Mucosa of rectum (tissue), 2 donors: ENCODE results near the gene MXRA8.

Experiments
- H3K27ac ChIP-seq, 2 donors: one replicate each; pipeline ENCODE4 v1.7.0; 2013; ENCODE audit warnings: inconsistent platforms in 2 of 2, low read depth in 2 of 2, low read length in 2 of 2
- H3K27me3 ChIP-seq, 2 donors: one replicate each; pipeline ENCODE4 v1.7.0; 2013; ENCODE audit warnings: low read length in 2 of 2; ENCODE audit not compliant: control insufficient read depth in 2 of 2, insufficient read depth in 2 of 2
- H3K36me3 ChIP-seq, 2 donors: one replicate each; pipeline ENCODE4 v1.7.0; 2013; ENCODE audit warnings: low read length in 2 of 2; ENCODE audit not compliant: control insufficient read depth in 2 of 2, insufficient read depth in 2 of 2
- H3K4me1 ChIP-seq, 2 donors: one replicate each; pipeline ENCODE4 v1.7.0; 2013; ENCODE audit warnings: low read length in 2 of 2, mild to moderate bottlenecking in 1 of 2; ENCODE audit not compliant: control insufficient read depth in 2 of 2, insufficient read depth in 2 of 2
- H3K4me3 ChIP-seq, 2 donors: one replicate each; pipeline ENCODE4 v1.7.0; 2013; ENCODE audit warnings: low read length in 2 of 2
- H3K9ac ChIP-seq, 2 donors: one replicate each; pipeline ENCODE4 v1.7.0; 2013; ENCODE audit warnings: low read length in 2 of 2, low read depth in 1 of 2, mild to moderate bottlenecking in 1 of 2
- H3K9me3 ChIP-seq, 2 donors: one replicate each; pipeline ENCODE4 v1.7.0; 2013; ENCODE audit warnings: low read length in 2 of 2; ENCODE audit not compliant: control insufficient read depth in 2 of 2
- donor health status: healthy.
- donor health status: Normal muscosa, but diverticular disease.

Gene MXRA8

GRCh38 chr1:1348420-1349255, 9.7 kb downstream of the MXRA8 start:
- Histone ChIP-seq H3K9ac (peak overlapping the region; percentile 83 to 84), H3K27ac (peak overlapping the region; percentile 88 to 92), H3K36me3 (peaks cover 0 to 2% of the 10 kb centered on the region in 2 donors), H3K9me3 (no peaks in the 10 kb centered on the region), H3K4me1 (peaks cover 28 to 42% of the 10 kb centered on the region in 2 donors), H3K4me3 (peak overlapping the region; percentile 63 to 82), H3K27me3 (peaks cover 4 to 5% of the 10 kb centered on the region in 2 donors)

DNA sequence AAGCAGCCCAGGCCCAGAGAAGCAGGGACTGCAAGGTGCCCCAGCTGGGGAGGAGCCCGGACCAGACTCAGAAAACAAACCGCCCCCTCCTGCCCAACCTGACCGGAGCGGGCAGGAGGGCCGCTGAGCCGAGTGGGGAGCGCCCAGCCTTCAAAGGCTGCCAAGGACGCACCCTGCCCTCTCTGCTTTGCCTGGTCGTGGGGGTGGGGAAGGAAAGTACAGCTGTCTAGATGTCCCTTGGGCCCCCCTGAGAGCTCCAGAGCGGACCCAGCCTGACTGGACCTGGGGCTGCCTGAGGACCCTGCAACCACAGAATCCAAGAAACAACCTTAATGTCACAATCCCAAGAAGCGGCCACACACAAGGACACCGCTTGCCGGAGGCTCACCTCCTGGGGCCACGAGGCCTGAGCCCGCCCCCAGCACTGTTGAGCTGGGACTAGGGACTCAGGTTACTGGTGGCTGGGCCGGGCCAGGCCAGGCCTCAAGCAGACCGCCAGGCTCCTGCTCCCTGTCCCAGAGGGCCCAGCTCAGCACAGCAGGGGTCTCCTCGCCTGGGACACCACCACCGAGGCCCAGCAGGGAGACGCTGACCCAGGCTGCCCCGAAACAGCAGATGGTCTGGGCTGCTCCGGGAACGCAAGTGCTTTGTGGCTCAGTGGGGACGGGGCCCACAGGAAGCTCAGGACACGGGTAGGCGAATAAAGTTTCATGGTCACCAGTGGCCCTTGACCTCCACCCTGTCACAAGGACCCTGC, 10.5 kb downstream of the MXRA8 start:
- Histone ChIP-seq H3K9me3 (no peaks in the 10 kb centered on the region), H3K4me1 (peaks cover 28 to 42% of the 10 kb centered on the region in 2 donors), H3K4me3 (peak overlapping the region; percentile 63 to 82), H3K9ac (peak overlapping the region; percentile 83 to 84), H3K27ac (peak overlapping the region; percentile 88 to 92), H3K36me3 (no peaks in the 10 kb centered on the region), H3K27me3 (peaks cover 0 to 3% of the 10 kb centered on the region in 2 donors)

- Histone ChIP-seq H3K4me3 (peak overlapping the region; percentile 63 to 82), H3K9me3 (no peaks in the 10 kb centered on the region), H3K9ac (peak overlapping the region; percentile 14 to 84), H3K27ac (peak overlapping the region; percentile 88 to 92), H3K27me3 (no peaks in the 10 kb centered on the region), H3K4me1 (peaks cover 28 to 42% of the 10 kb centered on the region in 2 donors), H3K36me3 (no peaks in the 10 kb centered on the region)
Observed at GRCh38 chr1:1347026-1347595, 11.2 kb downstream of the MXRA8 start.

DNA sequence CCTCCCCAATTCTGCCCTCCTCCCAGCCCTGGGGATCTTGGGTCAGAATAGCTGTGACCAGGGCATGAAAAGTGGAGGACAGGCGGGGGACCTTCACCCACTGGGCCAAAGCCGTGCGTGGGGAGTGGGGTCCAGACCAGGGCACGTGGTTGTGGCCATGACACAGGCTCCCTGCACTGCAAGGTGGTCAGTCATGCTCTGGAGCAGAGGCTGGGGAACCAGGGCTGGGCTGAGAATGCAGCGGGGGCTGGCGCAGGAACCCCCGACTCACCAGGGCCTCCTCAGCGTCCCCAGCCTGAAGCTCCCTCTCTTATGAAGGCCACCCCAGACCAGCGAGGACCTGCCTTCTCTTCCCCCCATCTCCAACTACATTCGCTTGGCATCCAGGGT, 11.9 kb downstream of the MXRA8 start:
- no peak overlapping the region for H3K27ac ChIP-seq
- no peaks in the 10 kb centered on the region for H3K9me3 ChIP-seq
- H3K4me1 ChIP-seq: peaks cover 28 to 42% of the 10 kb centered on the region in 2 donors
- no peaks in the 10 kb centered on the region for H3K27me3 ChIP-seq
- H3K9ac ChIP-seq: no peak overlapping the region
- H3K36me3 ChIP-seq: peaks cover under 1 to 2% of the 10 kb centered on the region in 2 donors
- H3K4me3 ChIP-seq: no peak overlapping the region

DNA sequence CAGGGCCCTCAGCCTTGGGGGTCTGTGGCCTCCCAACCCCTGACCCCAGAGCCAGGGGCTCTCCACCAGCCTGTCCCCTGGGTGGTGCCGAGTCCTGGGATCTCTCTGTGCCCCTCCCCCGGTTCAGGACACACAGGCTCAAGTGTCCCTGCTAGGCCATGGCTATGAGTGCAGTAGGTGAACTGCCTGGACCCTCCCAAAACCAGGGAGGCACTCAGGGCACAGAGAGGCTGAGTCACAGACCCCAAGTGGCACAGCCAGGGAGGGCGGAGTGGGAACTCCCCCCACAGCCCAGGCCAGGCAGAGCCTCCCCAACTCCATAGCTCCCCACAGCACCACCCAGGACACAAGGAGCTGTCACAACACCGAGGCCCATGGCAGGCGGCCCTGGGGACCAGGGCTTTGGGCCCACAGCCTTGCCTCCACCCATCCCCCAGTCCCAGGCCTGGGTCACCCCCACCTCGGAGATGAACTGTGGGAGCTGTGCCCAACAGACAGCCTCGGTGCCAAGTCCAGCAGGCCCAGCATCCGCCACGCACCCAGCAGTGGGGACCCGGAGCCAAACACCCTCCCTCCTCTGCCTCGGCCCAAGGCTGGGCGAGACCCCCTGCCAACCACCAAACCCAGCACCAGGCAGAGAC, 12.4 kb downstream of the MXRA8 start:
- Histone ChIP-seq H3K9ac (peak overlapping the region in 1 of 2 donors; percentile 35), H3K4me1 (peaks cover 28 to 42% of the 10 kb centered on the region in 2 donors), H3K9me3 (no peaks in the 10 kb centered on the region), H3K27ac (no peak overlapping the region), H3K27me3 (no peaks in the 10 kb centered on the region), H3K36me3 (peaks cover 6 to 7% of the 10 kb centered on the region in 2 donors), H3K4me3 (no peak overlapping the region)

DNA sequence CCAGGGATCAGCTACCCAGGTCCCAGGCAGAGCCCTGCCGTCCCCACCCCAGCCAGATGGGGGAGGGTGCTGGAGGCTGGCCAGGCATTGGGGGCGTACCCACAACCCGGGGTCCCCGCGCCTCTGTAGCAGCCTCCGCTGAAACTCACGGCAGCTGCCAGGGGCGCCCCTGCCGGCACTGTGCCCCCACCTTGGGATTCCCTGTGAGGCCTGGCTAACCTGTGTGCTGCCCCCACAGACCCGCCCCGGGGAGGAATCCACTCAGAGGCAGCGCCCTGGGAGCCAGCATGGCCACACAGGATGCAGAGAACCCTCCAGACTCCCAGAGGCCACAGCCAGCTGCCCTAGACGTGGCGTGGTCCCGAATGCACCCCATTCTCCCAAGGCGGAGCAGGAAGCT, 13.0 kb downstream of the MXRA8 start:
- Histone ChIP-seq H3K9me3 (no peaks in the 10 kb centered on the region), H3K9ac (no peak overlapping the region), H3K27ac (peak overlapping the region in 1 of 2 donors; percentile 16)

DNA sequence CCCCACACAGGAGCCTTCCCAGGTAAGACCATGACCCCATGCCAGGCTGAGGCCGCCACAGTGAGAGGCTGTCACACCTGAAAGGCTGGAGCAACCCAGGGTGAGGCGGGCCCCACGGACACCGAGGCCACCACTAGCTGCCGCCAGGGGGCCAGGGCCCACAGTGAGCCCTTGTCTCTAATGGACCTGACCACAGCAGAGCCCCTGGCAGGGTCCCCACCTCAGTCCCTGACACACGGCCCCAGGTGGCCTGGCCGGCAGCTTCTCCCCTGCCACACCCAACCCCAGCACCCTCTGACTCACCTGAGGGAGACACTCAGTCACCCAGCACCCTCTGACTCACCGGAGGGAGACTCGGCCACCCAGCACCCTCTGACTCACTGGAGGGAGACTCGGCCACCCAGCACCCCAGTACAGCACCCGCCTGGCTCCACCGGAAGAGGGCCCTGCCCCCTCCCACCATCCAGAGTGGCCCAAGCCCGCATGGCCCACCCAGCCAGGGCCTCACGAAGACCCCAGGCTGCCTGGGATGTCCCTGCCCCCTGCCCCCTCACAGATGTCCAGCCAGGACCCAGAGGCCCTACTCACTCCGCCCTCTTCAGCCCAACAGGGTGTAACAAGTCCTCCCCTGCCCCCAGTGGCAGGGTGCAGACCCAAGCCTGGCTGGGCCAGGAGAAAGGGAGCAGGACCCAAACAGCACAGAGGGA, 13.5 kb downstream of the MXRA8 start:
- Histone ChIP-seq H3K9ac (no peak overlapping the region), H3K36me3 (peaks cover 11 to 13% of the 10 kb centered on the region in 2 donors), H3K4me1 (peaks cover 28 to 42% of the 10 kb centered on the region in 2 donors), H3K4me3 (no peak overlapping the region), H3K9me3 (no peaks in the 10 kb centered on the region), H3K27ac (peak overlapping the region; percentile 16 to 41), H3K27me3 (no peaks in the 10 kb centered on the region)

More for the DNA sequence above, 13.0 kb downstream of the MXRA8 start:
- Histone ChIP-seq H3K27me3 (no peaks in the 10 kb centered on the region), H3K4me1 (peaks cover 28 to 42% of the 10 kb centered on the region in 2 donors), H3K4me3 (no peak overlapping the region), H3K36me3 (peaks cover 11 to 13% of the 10 kb centered on the region in 2 donors)

DNA sequence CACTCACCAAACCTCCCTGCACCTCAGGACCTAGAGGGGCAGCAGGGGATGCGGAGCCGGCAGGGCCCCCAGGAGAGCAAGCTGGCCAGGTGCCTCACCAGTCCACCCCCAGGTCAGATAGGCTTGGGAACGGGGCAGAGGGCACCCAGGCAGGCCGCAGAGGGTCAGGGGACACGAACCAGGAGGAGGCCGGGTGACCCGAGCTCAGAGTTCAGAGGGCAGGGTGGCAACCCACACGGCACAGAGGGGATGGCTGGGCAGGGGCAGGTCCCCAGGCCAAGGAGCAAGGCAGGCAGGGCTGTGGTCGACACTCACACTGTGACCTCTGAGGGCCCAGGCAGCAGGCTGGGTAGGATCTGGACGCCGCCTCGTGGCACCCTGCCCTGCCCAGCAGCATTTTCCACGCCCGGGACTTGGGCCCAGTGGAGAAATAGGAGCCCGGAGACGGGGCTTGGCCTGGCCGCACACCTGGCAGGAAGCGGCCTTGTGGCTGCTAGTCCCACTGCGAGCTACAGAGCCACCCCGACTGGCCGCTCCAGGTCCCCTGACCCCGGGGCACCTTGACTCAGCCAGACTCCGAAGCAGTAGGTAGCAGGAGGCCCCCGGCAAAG, 14.4 kb downstream of the MXRA8 start:
- no peaks in the 10 kb centered on the region for H3K9me3 ChIP-seq
- peaks cover 28 to 42% of the 10 kb centered on the region in 2 donors for H3K4me1 ChIP-seq
- no peak overlapping the region for H3K4me3 ChIP-seq
- H3K27ac ChIP-seq: peak overlapping the region in 1 of 2 donors; percentile 41
- peaks cover 12 to 15% of the 10 kb centered on the region in 2 donors for H3K36me3 ChIP-seq
- H3K27me3 ChIP-seq: no peaks in the 10 kb centered on the region
- no peak overlapping the region for H3K9ac ChIP-seq

- no peak overlapping the region for H3K4me3 ChIP-seq
- H3K27ac ChIP-seq: no peak overlapping the region
- peaks cover 16 to 21% of the 10 kb centered on the region in 2 donors for H3K36me3 ChIP-seq
- H3K9ac ChIP-seq: no peak overlapping the region
- H3K9me3 ChIP-seq: no peaks in the 10 kb centered on the region
- H3K27me3 ChIP-seq: no peaks in the 10 kb centered on the region
- H3K4me1 ChIP-seq: peaks cover 20 to 35% of the 10 kb centered on the region in 2 donors
Observed at GRCh38 chr1:1342584-1343115, 15.7 kb downstream of the MXRA8 start.
